ENCODE measurements around the gene GMDS. TPM values are rescaled to one million over a fixed set of nuclear protein-coding genes. Genes with fewer than 3 reads are reported as not detected.

The GMDS gene
- total RNA-seq, 4 donors from 2014 or later, result 9.5 to 32.8 (median 22.4) TPM

- Histone ChIP-seq H3K27me3 (no peaks in the 10 kb centered on the region), H3K36me3 (no peaks in the 10 kb centered on the region), H3K9me3 (no peaks in the 10 kb centered on the region), H3K27ac (no peak overlapping the region), H3K4me1 (no peaks in the 10 kb centered on the region), H3K4me3 (replicated peaks in 1 of 3) (no peak overlapping the region)
- WGBS, 2 donors, result 97% methylated on average over 4 of the region's 4 CpGs
- TF ChIP-seq CTCF (IDR thresholded peaks at IDR 0.05) (no peak), POLR2A (IDR thresholded peaks at IDR 0.05) (no peak)
- intact Hi-C loops (cut with DNase I), result no loop called here
- no peak for DNase-seq
These were observed 211.9 kb downstream of the GMDS start for GRCh38 chr6:2033544-2033943.

GRCh38 chr6:2030682-2031244 lies 214.6 kb downstream of the GMDS start:
- intact Hi-C loops (cut with DNase I), result no loop called here
- H3K4me1 ChIP-seq, result no peaks in the 10 kb centered on the region
- DNase-seq, result no peak
- 94 to 96% methylated on average over 7 of the region's 7 CpGs for WGBS, 2 donors
- no peak overlapping the region for H3K27ac ChIP-seq
- H3K36me3 ChIP-seq, result no peaks in the 10 kb centered on the region
- no peaks in the 10 kb centered on the region for H3K27me3 ChIP-seq
- no peak overlapping the region for H3K4me3 ChIP-seq (replicated peaks in 1 of 3)
- H3K9me3 ChIP-seq, result no peaks in the 10 kb centered on the region
- TF ChIP-seq POLR2A (IDR thresholded peaks at IDR 0.05) (no peak), CTCF (IDR thresholded peaks at IDR 0.05) (no peak)

- 92 to 93% methylated on average over 3 of the region's 3 CpGs for WGBS, 2 donors
- intact Hi-C loops (cut with DNase I), result no loop called here
- no peaks in the 10 kb centered on the region for H3K4me1 ChIP-seq
- H3K27me3 ChIP-seq, result no peaks in the 10 kb centered on the region
- H3K27ac ChIP-seq, result no peak overlapping the region
- no peak overlapping the region for H3K4me3 ChIP-seq (replicated peaks in 1 of 3)
- no peaks in the 10 kb centered on the region for H3K9me3 ChIP-seq
- TF ChIP-seq POLR2A (IDR thresholded peaks at IDR 0.05) (no peak), CTCF (IDR thresholded peaks at IDR 0.05) (no peak)
- no peaks in the 10 kb centered on the region for H3K36me3 ChIP-seq
- DNase-seq, result no peak
These were observed 215.5 kb downstream of the GMDS start for GRCh38 chr6:2029952-2030351.

- Histone ChIP-seq H3K27me3 (no peaks in the 10 kb centered on the region), H3K36me3 (no peaks in the 10 kb centered on the region), H3K4me1 (no peaks in the 10 kb centered on the region), H3K9me3 (no peaks in the 10 kb centered on the region), H3K27ac (no peak overlapping the region), H3K4me3 (replicated peaks in 1 of 3) (no peak overlapping the region)
- WGBS, 2 donors, result 98 to 100% methylated on average over 1 of the region's 1 CpG
- no peak for DNase-seq
- intact Hi-C loops (cut with DNase I), result no loop called here
- no peak for TF ChIP-seq CTCF (IDR thresholded peaks at IDR 0.05)
- no peak for TF ChIP-seq POLR2A (IDR thresholded peaks at IDR 0.05)
These were observed 216.1 kb downstream of the GMDS start for GRCh38 chr6:2029130-2029794.

GRCh38 chr6:2028457-2029038 lies 216.9 kb downstream of the GMDS start:
- TF ChIP-seq POLR2A (IDR thresholded peaks at IDR 0.05) (no peak), CTCF (IDR thresholded peaks at IDR 0.05) (no peak)
- Histone ChIP-seq H3K4me1 (no peaks in the 10 kb centered on the region), H3K4me3 (replicated peaks in 1 of 3) (no peak overlapping the region), H3K36me3 (no peaks in the 10 kb centered on the region), H3K27me3 (no peaks in the 10 kb centered on the region), H3K27ac (no peak overlapping the region), H3K9me3 (no peaks in the 10 kb centered on the region)
- no peak for DNase-seq
- intact Hi-C loops (cut with DNase I), result no loop called here
- WGBS, 2 donors, result 70 to 71% methylated on average over 6 of the region's 6 CpGs
